COLO829 (cell line): ENCODE results near the gene CCSER1.
A peak's percentile ranks its signal among the peaks of the same experiment; 100 is the strongest.
"Not testable (repeated sequence)": the region's sequence is repeated elsewhere in the genome, so short reads cannot be mapped to it uniquely, and the experiment has no call there.

Experiments used
- DNase-seq: peaks from one replicate; pipeline ENCODE4 v3.0.0; 2012; ENCODE audit warnings: low spot score

The CCSER1 gene

GRCh38 chr4:90841676-90842075 lies 714.5 kb downstream of the CCSER1 start:
- DNase-seq: no peak

DNA sequence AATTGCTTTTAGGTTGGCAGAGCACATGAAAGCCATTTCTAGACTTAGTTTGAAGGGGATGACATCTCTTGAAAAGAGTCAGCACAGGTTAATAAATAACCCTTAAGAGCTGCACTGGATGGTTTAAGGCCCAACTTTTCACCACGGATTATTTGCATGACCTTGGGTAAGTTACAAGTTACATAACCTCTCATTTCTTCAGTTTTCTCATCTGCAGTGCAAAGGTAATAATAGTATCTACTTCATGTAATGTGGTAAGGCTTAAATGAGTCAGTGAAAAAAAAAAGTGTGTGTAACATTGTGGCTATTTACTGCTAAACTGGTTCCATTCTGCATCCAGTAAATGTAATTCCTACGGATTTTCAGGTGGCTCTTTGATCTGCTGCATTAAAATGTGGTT lies 715.8 kb downstream of the CCSER1 start:
- no peak for DNase-seq

GRCh38 chr4:90844241-90844640 lies 717.0 kb downstream of the CCSER1 start:
- no peak for DNase-seq

- DNase-seq: no peak
These were observed 718.6 kb downstream of the CCSER1 start for GRCh38 chr4:90845777-90846176.

- no peak for DNase-seq
These were observed 725.0 kb downstream of the CCSER1 start for GRCh38 chr4:90852237-90852636.

- DNase-seq: no peak
These were observed 727.9 kb downstream of the CCSER1 start for GRCh38 chr4:90855111-90855510.

DNA sequence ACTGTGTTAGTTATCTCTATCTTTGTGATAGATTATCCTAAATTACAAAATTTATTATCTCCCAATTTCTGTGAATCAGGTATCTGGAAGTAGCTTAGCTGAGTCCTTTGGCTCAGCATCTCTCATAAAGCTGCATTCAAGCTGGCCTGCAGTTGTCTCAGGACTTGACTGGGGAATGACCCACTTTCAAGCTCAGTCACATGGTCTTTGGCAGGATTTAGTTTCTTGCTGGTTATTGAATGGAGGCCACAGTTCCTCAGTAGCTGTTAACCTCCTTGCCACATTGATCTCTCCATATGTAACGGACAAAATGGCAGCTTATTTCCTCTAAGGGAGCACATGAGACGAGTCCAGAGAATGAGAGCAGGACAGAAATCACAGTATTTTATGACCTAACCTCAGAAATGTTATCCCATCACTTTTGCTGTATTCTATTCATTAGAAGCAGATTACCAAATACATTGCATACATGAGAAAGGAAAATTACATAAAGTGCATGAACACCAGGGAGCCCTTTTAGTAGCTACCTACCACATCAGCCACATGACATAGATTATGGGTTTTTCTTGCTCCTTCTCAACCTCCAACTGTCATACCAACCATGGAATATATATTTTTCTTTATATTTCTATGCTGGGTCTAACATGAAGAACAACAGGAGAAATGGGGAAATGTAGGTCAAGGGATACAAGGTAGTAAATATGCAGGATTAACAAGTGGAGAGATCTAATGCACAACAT lies 730.1 kb downstream of the CCSER1 start:
- DNase-seq: no peak

- no peak for DNase-seq
These were observed 748.6 kb downstream of the CCSER1 start for GRCh38 chr4:90875791-90876190.

GRCh38 chr4:90876296-90876695 lies 749.1 kb downstream of the CCSER1 start:
- DNase-seq: no peak

- DNase-seq: no peak
These were observed 756.3 kb downstream of the CCSER1 start for GRCh38 chr4:90883519-90883918.

- no peak for DNase-seq
These were observed 761.4 kb downstream of the CCSER1 start for GRCh38 chr4:90888571-90888970.

DNA sequence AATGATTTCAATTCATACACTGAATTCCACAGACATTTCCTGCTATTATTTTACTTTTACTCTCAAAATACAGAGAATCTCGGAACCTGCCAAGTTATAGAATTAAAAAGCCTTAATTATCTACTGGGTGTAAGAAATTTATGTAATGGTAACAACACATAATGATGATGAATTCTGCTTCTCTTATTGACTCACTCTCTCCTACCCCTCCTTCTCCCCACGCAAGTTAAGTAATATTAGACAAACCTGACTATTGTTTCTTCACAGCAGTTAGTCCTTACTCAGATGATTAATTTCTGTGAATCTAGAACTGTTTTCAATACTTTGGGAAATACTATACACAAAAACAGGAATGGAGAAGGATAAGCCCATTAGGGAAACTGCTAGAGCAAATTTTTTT lies 762.0 kb downstream of the CCSER1 start:
- DNase-seq: no peak

- not testable (repeated sequence) for DNase-seq
These were observed 776.2 kb downstream of the CCSER1 start for GRCh38 chr4:90903413-90903812.

DNA sequence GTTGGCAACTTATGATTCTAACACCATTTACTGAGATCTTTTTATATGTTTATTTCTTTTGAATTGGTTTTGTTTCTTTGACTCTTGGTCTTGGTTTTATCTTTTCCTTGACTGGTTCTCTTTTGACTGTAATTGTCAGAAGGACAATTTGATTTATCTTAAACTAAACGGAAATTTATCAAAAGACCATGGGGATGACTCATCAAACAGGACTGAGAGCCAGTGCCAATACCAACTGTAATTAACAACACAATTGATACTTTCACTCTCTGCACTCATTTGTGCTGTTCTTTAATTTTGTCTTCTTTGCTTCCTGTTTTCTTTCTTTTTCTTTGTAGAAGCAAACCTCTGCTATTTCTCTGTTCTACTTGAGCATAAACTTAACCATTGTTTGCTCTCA lies 776.8 kb downstream of the CCSER1 start:
- DNase-seq: peak; percentile 17

- DNase-seq: no peak
These were observed 779.0 kb downstream of the CCSER1 start for GRCh38 chr4:90906239-90906638.

- not testable (repeated sequence) for DNase-seq
These were observed 784.7 kb downstream of the CCSER1 start for GRCh38 chr4:90911724-90912434.

DNA sequence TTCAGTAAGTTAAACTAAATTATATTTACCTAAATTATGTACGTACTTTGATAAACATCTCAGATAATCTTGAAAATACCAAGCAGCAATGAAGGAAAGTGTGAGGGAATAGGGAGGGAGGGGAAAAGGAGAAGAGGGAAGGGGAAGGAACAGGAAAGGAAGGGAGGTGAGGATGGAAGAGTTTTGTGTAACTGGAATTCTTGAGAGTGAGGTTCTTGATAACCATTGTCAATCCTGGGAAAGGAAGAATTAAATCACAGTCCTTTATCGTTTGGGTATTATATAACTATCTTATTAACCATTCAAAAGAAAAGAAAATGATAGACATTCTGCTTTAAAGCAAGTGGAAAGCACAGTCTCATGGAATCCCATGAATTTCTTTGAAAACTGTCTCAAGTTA lies 795.0 kb downstream of the CCSER1 start:
- DNase-seq: no peak

GRCh38 chr4:90926957-90927356 lies 799.8 kb downstream of the CCSER1 start:
- no peak for DNase-seq

DNA sequence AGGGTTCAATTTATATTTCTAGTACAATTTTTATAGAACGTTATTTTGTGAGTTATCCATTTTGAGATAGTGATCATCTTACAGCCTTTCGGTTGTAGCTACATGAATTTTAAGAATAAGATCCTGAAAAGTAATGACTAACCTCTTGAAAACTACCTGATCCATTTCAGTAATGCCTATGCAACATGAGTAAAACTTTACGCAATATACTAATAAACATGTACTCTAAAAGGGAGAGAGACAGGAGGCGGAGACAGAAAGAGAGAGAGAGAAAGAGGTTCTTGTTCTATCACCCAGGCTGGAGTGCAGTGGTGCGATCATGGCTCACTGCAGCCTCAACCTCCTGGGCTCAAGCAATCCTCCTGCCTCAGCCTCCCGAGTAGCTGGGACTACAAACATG lies 816.1 kb downstream of the CCSER1 start:
- no peak for DNase-seq

GRCh38 chr4:90946945-90947344 lies 819.8 kb downstream of the CCSER1 start:
- no peak for DNase-seq

- DNase-seq: no peak
These were observed 823.2 kb downstream of the CCSER1 start for GRCh38 chr4:90950385-90950841.

DNA sequence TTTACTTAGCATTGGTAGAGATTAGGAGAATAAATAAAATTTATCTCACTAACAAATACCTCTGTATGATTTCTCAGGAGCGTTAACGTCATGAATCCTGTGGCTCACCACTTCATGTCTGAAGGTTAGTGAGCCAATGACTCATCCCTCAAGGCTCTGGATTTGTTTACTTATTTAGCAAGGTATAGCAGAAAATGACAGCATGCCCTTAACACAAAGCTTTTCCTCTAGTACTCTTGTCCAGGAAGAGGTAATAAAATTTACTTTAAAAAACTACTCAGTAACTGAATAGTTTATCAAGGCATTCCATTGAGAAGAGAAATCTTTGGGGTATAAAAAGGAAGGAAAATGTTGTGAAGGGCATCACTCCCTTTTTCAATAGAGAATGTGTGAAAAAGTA lies 823.8 kb downstream of the CCSER1 start:
- DNase-seq: no peak

DNA sequence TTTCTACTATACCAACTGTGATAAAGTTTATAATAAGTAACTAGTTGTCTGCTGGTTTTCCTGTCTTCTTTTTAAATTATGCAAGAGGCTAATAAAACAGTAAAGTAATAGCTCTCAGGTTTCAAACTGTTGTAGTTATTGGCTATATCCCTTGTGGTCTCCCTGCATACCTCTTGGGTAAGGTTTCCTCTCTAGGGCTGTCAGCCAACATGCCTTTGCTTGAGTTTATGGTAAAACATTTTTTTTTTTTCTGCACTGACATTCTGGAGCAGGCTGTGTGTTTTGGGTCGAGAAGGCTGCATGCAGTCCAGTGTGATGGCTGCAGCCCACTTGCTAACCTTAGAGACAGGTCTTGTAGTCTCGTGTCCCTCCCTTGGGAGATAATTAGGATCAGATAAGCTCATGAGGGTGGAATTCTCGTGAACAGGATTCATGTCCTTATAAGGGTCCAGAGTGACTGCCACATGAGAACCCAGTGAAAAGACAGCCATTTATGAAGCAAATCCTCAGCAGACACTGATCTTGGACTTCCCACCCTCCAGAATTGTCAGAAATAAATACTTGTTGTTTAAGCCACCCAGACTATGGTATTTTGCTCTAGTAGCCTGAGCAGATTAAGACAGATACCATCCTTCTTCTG lies 831.2 kb downstream of the CCSER1 start:
- no peak for DNase-seq
